CD4-positive, alpha-beta memory T cell (primary cell): ENCODE data around the gene ARHGEF19. TPM values are rescaled to one million over a fixed set of nuclear protein-coding genes. Genes with fewer than 3 reads are reported as not detected.
"Not testable (repeated sequence)": the region's sequence is repeated elsewhere in the genome, so short reads cannot be mapped to it uniquely, and the experiment has no call there.

Experiments used
- CTCF ChIA-PET: fragments of 350-600 bp; sonication (Branson Sonifier 250); formaldehyde crosslinking; loops from one replicate; lab custom pipeline; 2021; ENCODE audit warnings: inconsistent platforms; ENCODE audit not compliant: partially characterized antibody; lab: Charles Lee
- POLR2A ChIA-PET: fragments of 350-600 bp; sonication (Branson Sonifier 250); formaldehyde crosslinking; loops from one replicate; lab custom pipeline; 2021; ENCODE audit not compliant: partially characterized antibody; lab: Charles Lee
- DNase-seq, 5 donors: peaks; one replicate each; pipeline versions ENCODE4 v3.0.0 to v3.0.0-alpha.2; 2020 to 2022; ENCODE audit warnings: mixed read lengths in 1 of 5
- H3K27ac ChIP-seq: one replicate; pipeline ENCODE4 v1.7.0; 2013; ENCODE audit warnings: low read depth, low read length
- H3K27me3 ChIP-seq: 2 replicates; pipeline ENCODE4 v1.7.0; 2013; ENCODE audit warnings: mild to moderate bottlenecking, low read length, moderate library complexity; ENCODE audit not compliant: insufficient read depth
- H3K36me3 ChIP-seq: 2 replicates; pipeline ENCODE4 v1.7.0; 2013; ENCODE audit warnings: mild to moderate bottlenecking, low read length, moderate library complexity; ENCODE audit not compliant: insufficient read depth
- H3K4me1 ChIP-seq: 2 replicates; pipeline ENCODE4 v1.7.0; 2013; ENCODE audit warnings: mild to moderate bottlenecking, low read length, moderate library complexity; ENCODE audit not compliant: insufficient read depth
- H3K4me3 ChIP-seq, 2 donors: one replicate each; pipeline ENCODE4 v1.7.0; 2013; ENCODE audit warnings: low read length in 2 of 2, mild to moderate bottlenecking in 1 of 2
- H3K9me3 ChIP-seq, 2 donors: one replicate each; pipeline ENCODE4 v1.7.0; 2013; ENCODE audit warnings: low read length in 2 of 2, control low read depth in 1 of 2; ENCODE audit not compliant: control insufficient read depth in 1 of 2
- H3K27ac Mint-ChIP-seq, 7 donors: one replicate each; pipeline ENCODE4 v1.8.0; 2020 to 2021; ENCODE audit warnings: mixed read lengths in 7 of 7, mild to moderate bottlenecking in 6 of 7, inconsistent platforms in 3 of 7, moderate library complexity in 3 of 7
- H3K27me3 Mint-ChIP-seq, 2 donors: one replicate each; pipeline ENCODE4 v1.8.0; 2020 to 2021; ENCODE audit warnings: mixed read lengths in 2 of 2
- H3K36me3 Mint-ChIP-seq, 2 donors: one replicate each; pipeline ENCODE4 v1.8.0; 2020 to 2021; ENCODE audit warnings: mixed read lengths in 2 of 2, inconsistent platforms in 1 of 2, mild to moderate bottlenecking in 1 of 2
- H3K4me1 Mint-ChIP-seq, 4 donors: one replicate each; pipeline ENCODE4 v1.8.0; 2020 to 2021; ENCODE audit warnings: mixed read lengths in 4 of 4, mild to moderate bottlenecking in 1 of 4
- H3K4me3 Mint-ChIP-seq, 8 donors: one replicate each; pipeline ENCODE4 v1.8.0; 2020 to 2021; ENCODE audit warnings: mixed read lengths in 8 of 8, mild to moderate bottlenecking in 7 of 8, moderate library complexity in 6 of 8, inconsistent platforms in 3 of 8
- H3K9me3 Mint-ChIP-seq, 8 donors: one replicate each; pipeline ENCODE4 v1.8.0; 2020 to 2021; ENCODE audit warnings: mixed read lengths in 8 of 8, mild to moderate bottlenecking in 5 of 8, inconsistent platforms in 3 of 8, moderate library complexity in 1 of 8
- intact Hi-C: fragments of 100-400 bp; cut with micrococcal nuclease; formaldehyde crosslinking; loops from one replicate; pipeline ENCODE4 v1.15.1; 2023
- polyA plus RNA-seq, 2 donors: library from polyadenylated mRNA; unstranded; fragments of 300-500 nt; fragmentation: Illumina TruSeq; gene quantifications; one replicate each; pipeline ENCODE4 v1.2.3, GENCODE V29; 2021
- total RNA-seq, 2 experiments: library from RNA; stranded (reverse); gene quantifications; one replicate each; pipeline ENCODE4 v1.2.3, GENCODE V29; 2021

ARHGEF19 gene
- total RNA-seq (10 to 100 TPM; 13.1 to 16.7 TPM), polyA plus RNA-seq (10 to 100 TPM in 1 of 2 donors, 1 to 10 TPM in 1; 7.6 to 11.2 TPM)

- intact Hi-C loops = no loop called here
- H3K27ac ChIP-seq = no peak within 1 kb of the TSS
- Mint-ChIP-seq H3K27ac (peak within 1 kb of the TSS in 5 of 7 donors; percentile 1 to 36 (median 21)), H3K36me3 (no peaks in the 10 kb centered on the region), H3K4me1 (peaks cover 5 to 20% (median 13%) of the 10 kb centered on the region in 4 donors), H3K4me3 (no peak within 1 kb of the TSS), H3K27me3 (no peaks in the 10 kb centered on the region), H3K9me3 (no peaks in the 10 kb centered on the region)
- H3K4me3 ChIP-seq = no peak within 1 kb of the TSS
- no peaks in the 10 kb centered on the region for H3K9me3 ChIP-seq
- H3K4me1 ChIP-seq = peaks cover 19% of the 10 kb centered on the region
- ChIA-PET POLR2A (no interaction called here), CTCF (interaction anchor here (1.4 kb wide), 1 partner anchor 9 kb away, joined by 4 read pairs; no protein-coding TSS in a partner anchor)
- H3K36me3 ChIP-seq = no peaks in the 10 kb centered on the region
- DNase-seq = no peak
- H3K27me3 ChIP-seq = no peaks in the 10 kb centered on the region
Observed at GRCh38 chr1:16212251-16212961, at the start of gene ARHGEF19. TSS of gene ARHGEF19 (minus strand) at chr1:16212652. CDS start at chr1:16209054, 3,598 bp downstream.

- no peak overlapping the region for H3K27ac Mint-ChIP-seq
- no peaks in the 10 kb centered on the region for H3K9me3 ChIP-seq
- H3K36me3 Mint-ChIP-seq = peaks cover 0 to 4% of the 10 kb centered on the region in 2 donors
- peaks cover 6 to 12% (median 9%) of the 10 kb centered on the region in 4 donors for H3K4me1 Mint-ChIP-seq
- intact Hi-C loops = no loop called here
- POLR2A ChIA-PET = no interaction called here
- H3K4me1 ChIP-seq = peaks cover 9% of the 10 kb centered on the region
- H3K27me3 ChIP-seq = no peaks in the 10 kb centered on the region
- DNase-seq = no peak
- no peak overlapping the region for H3K4me3 ChIP-seq
- H3K27me3 Mint-ChIP-seq = no peaks in the 10 kb centered on the region
- CTCF ChIA-PET = no interaction called here
- H3K27ac ChIP-seq = no peak overlapping the region
- no peaks in the 10 kb centered on the region for H3K9me3 Mint-ChIP-seq
- no peak overlapping the region for H3K4me3 Mint-ChIP-seq
- no peaks in the 10 kb centered on the region for H3K36me3 ChIP-seq
Observed at GRCh38 chr1:16262067-16262466, 49.6 kb upstream of the ARHGEF19 start.

DNA sequence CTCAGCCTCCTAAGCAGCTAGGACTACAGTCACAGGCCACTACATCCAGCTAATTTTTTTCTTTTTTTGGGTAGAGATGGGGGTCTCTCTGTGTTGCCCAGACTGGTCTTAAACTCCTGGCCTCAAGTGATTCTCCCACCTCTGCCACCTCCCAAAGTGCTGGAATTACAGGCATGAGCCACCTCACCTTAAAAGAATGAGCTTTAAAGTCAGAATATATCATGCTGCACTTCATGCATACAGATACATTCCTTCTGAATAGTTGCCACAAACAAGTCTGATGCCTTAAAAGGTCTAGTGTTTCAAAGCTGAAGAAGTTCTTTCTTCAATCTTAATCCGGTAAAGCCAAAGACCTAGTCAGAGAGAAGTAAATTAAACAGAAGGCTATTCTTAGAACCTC, 48.4 kb upstream of the ARHGEF19 start:
- H3K27ac Mint-ChIP-seq = peak overlapping the region in 2 of 7 donors; percentile 15 to 18

DNA sequence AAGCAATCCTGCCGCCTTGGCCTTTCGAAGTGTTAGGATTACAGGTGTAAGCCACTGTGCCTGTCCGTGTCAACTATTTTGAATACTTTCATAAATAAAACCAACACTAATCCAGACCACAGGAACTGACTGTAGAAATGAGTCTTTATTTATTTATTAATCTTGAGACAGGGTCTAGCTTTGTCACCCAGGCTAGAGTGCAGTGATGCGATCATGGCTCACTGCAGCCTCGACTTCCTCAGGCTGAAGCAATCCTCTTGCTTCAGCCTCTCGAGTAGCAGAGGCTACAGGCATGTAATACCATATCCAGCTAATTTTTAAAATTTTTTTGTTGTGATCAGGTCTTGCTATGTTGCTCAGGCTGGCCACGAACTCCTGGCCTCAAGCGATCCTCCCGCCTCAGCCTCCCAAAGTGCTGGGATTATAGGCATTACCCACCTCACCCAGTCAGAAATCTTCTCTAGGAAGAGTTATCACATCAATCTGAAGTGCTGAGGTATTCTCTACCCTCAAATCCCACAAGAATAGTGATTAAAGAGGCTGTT, 46.2 kb upstream of the ARHGEF19 start:
- ChIA-PET POLR2A (no interaction called here), CTCF (interaction anchor here (1.0 kb wide), 1 partner anchor 14 kb away, joined by 4 read pairs; no protein-coding TSS in a partner anchor)
- no peaks in the 10 kb centered on the region for H3K4me1 ChIP-seq
- no peak overlapping the region for H3K27ac ChIP-seq
- intact Hi-C loops = no loop called here
- no peak overlapping the region for H3K4me3 Mint-ChIP-seq
- H3K36me3 Mint-ChIP-seq = peaks cover 16 to 27% of the 10 kb centered on the region in 2 donors
- H3K27me3 Mint-ChIP-seq = no peaks in the 10 kb centered on the region
- H3K4me1 Mint-ChIP-seq = peaks cover 0 to 5% (median 0%) of the 10 kb centered on the region in 4 donors
- H3K27me3 ChIP-seq = no peaks in the 10 kb centered on the region
- DNase-seq = no peak
- no peaks in the 10 kb centered on the region for H3K9me3 Mint-ChIP-seq
- peak overlapping the region in 1 of 7 donors; percentile 41 for H3K27ac Mint-ChIP-seq
- peaks cover 16% of the 10 kb centered on the region for H3K36me3 ChIP-seq
- H3K9me3 ChIP-seq = no peaks in the 10 kb centered on the region
- no peak overlapping the region for H3K4me3 ChIP-seq

More for the DNA sequence above, 48.4 kb upstream of the ARHGEF19 start:
- no peak overlapping the region for H3K4me3 Mint-ChIP-seq
- intact Hi-C loops = no loop called here
- H3K36me3 Mint-ChIP-seq = peaks cover 2 to 11% of the 10 kb centered on the region in 2 donors
- Histone ChIP-seq H3K9me3 (no peaks in the 10 kb centered on the region), H3K27ac (no peak overlapping the region), H3K36me3 (peaks cover 3% of the 10 kb centered on the region), H3K4me3 (no peak overlapping the region), H3K4me1 (no peaks in the 10 kb centered on the region), H3K27me3 (no peaks in the 10 kb centered on the region)
- H3K4me1 Mint-ChIP-seq = peaks cover 0 to 5% (median 2%) of the 10 kb centered on the region in 4 donors
- CTCF ChIA-PET = interaction anchor here (0.9 to 1.4 kb wide), 4 partner anchors 11 to 182 kb away, joined by 3 to 4 read pairs (median 3); partner anchors contain the start of gene FBXO42
- H3K27me3 Mint-ChIP-seq = no peaks in the 10 kb centered on the region
- POLR2A ChIA-PET = interaction anchor here (0.5 kb wide), 1 partner anchor 66 kb away, joined by 3 read pairs; no protein-coding TSS in a partner anchor
- DNase-seq = no peak
- H3K9me3 Mint-ChIP-seq = no peaks in the 10 kb centered on the region

GRCh38 chr1:16257968-16258367, 45.5 kb upstream of the ARHGEF19 start:
- H3K27ac Mint-ChIP-seq = no peak overlapping the region
- Histone ChIP-seq H3K36me3 (peaks cover 19% of the 10 kb centered on the region), H3K27ac (no peak overlapping the region), H3K27me3 (no peaks in the 10 kb centered on the region), H3K9me3 (no peaks in the 10 kb centered on the region), H3K4me3 (no peak overlapping the region), H3K4me1 (no peaks in the 10 kb centered on the region)
- POLR2A ChIA-PET = no interaction called here
- H3K36me3 Mint-ChIP-seq = peaks cover 19 to 31% of the 10 kb centered on the region in 2 donors
- H3K4me1 Mint-ChIP-seq = peaks cover 0 to 5% (median 0%) of the 10 kb centered on the region in 4 donors
- no peak for DNase-seq
- H3K4me3 Mint-ChIP-seq = no peak overlapping the region
- intact Hi-C loops = no loop called here
- no peaks in the 10 kb centered on the region for H3K9me3 Mint-ChIP-seq
- H3K27me3 Mint-ChIP-seq = no peaks in the 10 kb centered on the region
- CTCF ChIA-PET = interaction anchor here (0.6 to 1.2 kb wide), 3 partner anchors 13 to 20 kb away, joined by 3 read pairs; no protein-coding TSS in a partner anchor

- H3K27ac ChIP-seq, intact Hi-C loops, H3K9me3 ChIP-seq, H3K9me3 Mint-ChIP-seq, H3K27me3 Mint-ChIP-seq, H3K4me1 ChIP-seq, H3K27me3 ChIP-seq, H3K4me1 Mint-ChIP-seq, DNase-seq, H3K4me3 Mint-ChIP-seq, H3K4me3 ChIP-seq, POLR2A ChIA-PET: not testable (repeated sequence)
- CTCF ChIA-PET = interaction anchor here (0.6 to 1.2 kb wide), 3 partner anchors 12 to 19 kb away, joined by 3 read pairs; no protein-coding TSS in a partner anchor
- peak overlapping the region in 3 of 7 donors; percentile 12 to 71 (median 18) for H3K27ac Mint-ChIP-seq
- H3K36me3 ChIP-seq = peaks cover 23% of the 10 kb centered on the region
- peaks cover 20 to 35% of the 10 kb centered on the region in 2 donors for H3K36me3 Mint-ChIP-seq
Observed at GRCh38 chr1:16257556-16257955, 45.1 kb upstream of the ARHGEF19 start.

- no peaks in the 10 kb centered on the region for H3K9me3 Mint-ChIP-seq
- DNase-seq = no peak
- no peak overlapping the region for H3K4me3 ChIP-seq
- POLR2A ChIA-PET = no interaction called here
- H3K4me3 Mint-ChIP-seq = no peak overlapping the region
- peaks cover 33% of the 10 kb centered on the region for H3K36me3 ChIP-seq
- no peaks in the 10 kb centered on the region for H3K27me3 ChIP-seq
- H3K4me1 Mint-ChIP-seq = peaks cover 0 to 9% (median 0%) of the 10 kb centered on the region in 4 donors
- intact Hi-C loops = no loop called here
- no peaks in the 10 kb centered on the region for H3K9me3 ChIP-seq
- CTCF ChIA-PET = no interaction called here
- no peak overlapping the region for H3K27ac ChIP-seq
- H3K4me1 ChIP-seq = no peaks in the 10 kb centered on the region
- peaks cover 29 to 44% of the 10 kb centered on the region in 2 donors for H3K36me3 Mint-ChIP-seq
- peak overlapping the region in 1 of 7 donors; percentile 40 for H3K27ac Mint-ChIP-seq
- H3K27me3 Mint-ChIP-seq = no peaks in the 10 kb centered on the region
Observed at GRCh38 chr1:16256478-16256877, 44.0 kb upstream of the ARHGEF19 start.
